LoVo (cell line): ENCODE data around the gene EVX2.

ENCODE experiments used
- DNase-seq: peaks from one replicate; pipeline ENCODE4 v3.0.0-alpha.2; 2016; ENCODE audit warnings: low spot score

The EVX2 gene

DNA sequence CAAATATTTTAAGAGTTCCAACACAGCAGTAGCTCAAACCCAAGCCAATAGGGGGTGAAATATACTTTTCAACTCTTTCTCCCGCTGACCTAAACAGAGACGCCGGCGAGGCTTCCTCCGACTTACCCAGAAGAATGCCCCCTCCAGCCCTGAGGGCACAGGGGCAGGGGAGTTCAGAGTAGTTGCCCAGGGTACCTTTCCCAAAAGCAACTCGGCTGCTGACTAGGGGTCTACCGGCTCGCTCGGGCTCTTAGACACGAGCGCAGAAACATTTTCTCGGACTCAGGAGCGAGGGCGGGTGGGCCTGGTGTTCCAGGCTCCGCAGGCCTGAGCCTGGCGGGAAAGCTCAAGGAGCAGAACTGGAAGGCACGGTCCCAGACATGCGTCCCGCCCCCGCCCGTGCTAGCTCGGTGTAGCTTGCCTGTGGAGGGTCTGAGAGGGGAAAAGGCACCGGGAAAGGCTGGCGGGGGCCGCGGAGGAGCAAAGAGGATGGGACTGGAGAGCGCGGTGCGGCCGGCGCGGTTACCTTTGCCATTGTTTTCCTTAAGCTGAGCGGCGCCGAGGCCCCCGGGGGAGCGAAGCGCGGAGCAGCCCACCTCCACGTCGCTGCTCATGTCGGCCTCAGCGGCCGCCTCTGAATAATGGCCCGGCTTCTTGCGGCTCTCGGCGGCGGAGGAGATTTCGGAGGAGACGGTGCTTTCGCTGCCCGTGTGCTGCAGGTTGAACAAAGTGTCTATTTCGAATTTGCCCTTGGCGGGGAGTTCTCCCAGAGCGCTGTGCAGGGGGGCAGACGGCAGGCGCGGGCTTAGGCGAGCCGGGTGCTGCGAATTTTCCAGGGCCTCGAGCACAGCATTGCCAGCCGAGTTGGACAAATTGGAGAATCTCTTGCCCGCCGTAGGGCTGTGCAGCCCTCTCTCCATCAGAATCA is 674 bp downstream of the EVX2 start:
- no peak for DNase-seq

DNA sequence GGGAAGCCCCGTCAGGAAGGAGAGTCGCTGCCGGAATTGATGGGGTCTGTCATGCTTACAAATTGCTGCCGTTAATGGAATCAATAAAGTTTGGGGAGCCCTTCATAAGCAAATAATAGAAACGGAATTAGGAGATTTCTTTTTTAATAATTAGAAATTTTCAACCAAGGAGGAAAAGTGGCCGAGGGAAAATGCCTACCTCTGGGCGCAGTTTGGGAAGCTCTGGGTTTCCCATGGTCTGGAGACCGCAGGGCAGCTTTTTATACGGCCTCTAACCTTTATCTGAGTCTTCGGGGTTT is 1.3 kb downstream of the EVX2 start:
- DNase-seq: no peak

GRCh38 chr2:176081837-176082524 is 1.8 kb downstream of the EVX2 start:
- DNase-seq: no peak

DNA sequence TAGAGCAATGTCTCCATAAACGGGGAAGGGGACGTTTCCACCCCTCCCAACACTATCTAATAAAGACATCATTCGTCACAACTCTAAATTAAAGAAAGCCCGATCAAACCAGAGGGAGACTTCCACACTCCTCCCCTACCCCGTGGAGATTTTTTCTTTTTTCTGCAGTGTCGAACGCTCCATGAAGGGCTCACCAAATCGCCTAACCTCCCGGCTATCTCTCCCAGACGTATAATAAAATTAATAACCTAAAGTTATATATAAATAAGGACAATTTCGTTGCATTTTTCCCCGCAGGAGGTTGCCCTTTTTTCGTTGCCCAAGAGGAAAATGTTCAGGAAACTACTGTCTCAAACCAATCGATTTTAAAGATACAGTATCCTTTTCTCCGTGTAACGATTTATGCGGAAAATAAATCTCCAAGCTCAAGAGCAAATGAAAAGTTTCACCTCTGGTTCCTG is 2.4 kb downstream of the EVX2 start:
- no peak for DNase-seq

DNA sequence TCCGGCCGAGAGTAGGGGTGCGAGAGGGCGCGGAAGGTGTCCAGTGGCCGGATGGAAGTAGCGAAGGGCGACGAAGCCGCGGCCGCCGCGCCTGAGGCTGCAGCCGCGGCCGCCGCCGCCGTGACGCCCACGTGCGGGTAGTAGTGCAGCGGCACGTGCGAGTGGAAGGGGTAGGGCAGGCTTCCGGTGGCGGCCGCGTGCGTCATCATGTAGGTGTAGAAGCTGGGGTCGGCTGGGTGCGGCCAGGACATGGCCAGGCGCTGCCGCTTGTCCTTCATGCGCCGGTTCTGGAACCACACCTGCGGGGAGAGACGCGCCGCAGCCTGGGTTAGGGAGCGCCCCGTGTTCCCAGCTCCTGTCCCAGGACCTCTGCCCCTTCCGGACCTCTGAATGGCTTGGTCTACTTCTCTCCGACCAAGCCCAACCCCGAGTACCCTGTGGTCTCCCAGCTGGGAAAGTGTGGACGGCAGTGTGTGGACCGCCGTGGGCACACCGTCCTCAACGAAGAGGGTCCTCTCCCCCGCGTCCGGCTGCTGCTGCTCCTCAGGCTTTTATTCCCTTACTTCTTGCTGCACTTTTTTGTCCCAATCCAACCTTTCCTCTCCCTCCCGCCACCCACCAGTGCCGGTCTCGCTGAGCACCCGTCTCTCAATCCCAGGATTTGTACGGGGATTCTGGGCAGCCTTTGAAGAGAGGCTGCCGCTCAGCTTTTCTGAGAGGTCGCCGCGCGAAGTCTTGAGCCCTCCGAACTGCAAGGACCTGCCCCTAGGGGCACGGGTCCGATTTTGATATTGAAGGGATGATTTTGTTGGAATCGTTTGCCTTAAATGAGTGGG is 3.0 kb downstream of the EVX2 start:
- no peak for DNase-seq

DNA sequence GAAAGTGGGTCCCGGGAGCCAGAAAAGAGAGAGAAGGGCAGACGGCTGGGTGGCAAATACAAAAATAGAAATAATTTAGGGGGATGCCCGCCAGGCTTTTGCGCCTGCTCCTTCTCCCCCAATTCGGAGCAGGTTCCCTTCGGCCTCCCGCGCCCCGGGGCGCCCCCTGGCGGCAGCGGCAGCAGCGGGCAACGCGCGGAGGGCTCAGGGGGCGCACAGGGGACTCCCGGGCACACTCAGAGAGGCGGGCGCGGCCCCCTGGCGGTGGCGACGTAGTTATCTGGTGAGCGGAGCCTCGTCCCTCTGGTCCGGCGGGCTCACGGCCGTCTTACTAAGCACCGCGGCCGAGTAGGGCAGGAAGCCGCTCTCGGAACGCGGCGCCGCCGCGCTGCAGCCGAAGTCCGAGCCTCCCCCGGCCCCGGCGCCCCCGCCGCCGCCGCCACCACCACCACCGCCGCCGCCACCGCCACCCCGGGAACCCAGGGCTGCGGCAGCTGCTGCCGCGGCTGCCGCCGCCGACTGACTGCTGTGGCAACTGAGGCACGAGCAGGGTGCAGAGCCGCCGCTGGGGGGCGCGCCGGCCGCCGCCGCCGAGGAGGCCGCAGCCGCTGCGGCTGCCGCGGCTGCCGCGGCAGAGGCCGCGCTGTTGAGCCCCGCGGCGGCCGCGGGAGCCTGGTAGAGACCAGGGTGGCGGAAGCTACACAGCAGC is 3.8 kb downstream of the EVX2 start:
- DNase-seq: peak; percentile 71

DNA sequence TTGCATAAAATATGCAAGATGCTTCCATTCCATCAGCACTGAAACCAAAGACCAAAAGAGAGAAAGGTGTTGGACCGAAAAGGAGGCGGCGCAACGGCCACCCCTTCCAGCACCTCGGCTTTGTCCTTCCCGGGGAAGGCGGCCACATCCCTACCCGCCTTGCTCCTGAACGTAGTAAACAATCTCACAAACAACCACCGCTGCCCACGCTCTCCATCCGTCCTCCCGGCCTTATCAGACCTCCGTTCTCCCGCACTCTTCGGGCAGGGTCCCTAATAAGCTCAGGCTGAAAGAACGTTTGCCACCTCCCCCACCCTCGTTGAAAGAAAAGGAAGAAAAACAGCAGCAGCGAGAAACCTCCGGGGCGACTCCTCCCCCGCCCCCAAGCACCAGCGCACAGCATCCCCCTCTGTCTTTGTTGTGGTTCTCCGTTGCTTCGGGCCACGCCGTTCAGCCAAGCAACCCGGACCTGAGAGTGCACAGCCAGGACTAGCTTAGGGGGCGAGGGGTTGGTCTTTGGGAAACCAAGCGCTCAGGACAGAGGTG is 4.4 kb downstream of the EVX2 start:
- DNase-seq: no peak

- no peak for DNase-seq
These were observed 5.0 kb downstream of the EVX2 start for GRCh38 chr2:176078541-176079284.

DNA sequence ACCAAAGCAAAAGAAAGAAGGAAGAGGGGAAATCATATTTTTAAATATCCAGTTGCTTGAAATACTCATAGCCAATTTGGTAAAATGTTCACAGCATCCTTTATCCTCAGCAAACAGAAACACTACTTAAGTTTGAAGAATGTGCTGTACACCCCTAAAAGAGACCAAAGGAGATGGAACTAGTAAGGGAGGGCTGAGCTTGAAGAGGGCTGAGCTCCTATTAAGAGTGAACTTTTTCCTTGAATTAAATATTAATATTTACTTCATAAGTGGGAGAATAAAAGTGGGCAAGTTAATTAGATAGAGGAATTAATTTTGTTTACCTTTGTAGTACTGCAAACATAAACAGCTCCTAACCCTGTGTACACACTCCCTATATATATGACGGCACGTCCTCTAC is 7.0 kb downstream of the EVX2 start:
- DNase-seq: no peak

DNA sequence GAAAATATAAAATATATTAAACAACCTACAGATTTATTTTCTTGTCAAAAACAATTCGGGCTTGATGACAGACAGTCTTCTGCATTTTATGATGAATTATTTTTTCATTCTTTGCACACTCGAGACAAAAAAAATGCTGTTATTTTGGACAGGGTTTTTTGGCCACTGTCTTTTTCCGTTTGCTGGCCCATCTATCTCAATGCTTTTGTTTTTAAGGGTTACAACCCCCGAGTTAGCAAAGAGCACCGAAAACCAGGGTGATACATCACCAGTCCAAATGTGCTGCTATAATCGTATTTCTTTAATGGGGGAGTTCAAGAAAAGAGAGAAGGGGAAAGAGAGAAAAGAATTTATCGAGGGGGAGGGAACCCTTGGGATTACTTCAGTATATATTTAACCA is 7.7 kb downstream of the EVX2 start:
- no peak for DNase-seq

- no peak for DNase-seq
These were observed 8.3 kb downstream of the EVX2 start for GRCh38 chr2:176075481-176075880.

DNA sequence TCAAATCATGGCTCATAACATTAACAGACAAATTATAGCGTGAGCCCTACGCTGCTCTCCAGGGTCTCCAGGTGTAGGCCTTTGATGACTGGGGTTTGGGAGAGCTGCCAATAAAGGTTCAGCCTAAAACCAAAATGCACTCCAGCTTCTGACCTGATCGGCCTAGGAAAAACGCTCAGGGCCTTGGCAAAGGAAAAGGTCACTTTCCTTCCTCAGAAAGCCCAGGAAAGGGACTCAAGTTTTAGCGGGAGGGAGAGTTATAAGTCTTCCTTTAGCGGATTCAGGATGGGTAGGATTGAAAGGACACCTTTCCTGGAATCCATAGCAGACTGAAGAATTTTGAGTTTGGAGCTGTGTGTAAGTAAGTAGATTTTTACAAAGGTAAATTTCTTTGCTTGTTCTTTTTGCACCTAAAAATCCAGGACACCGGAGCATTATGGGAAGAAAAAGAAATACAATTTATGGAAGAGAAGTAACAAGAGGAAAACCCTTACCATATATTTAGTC is 8.8 kb downstream of the EVX2 start:
- DNase-seq: no peak

GRCh38 chr2:176072951-176073904 is 10.5 kb downstream of the EVX2 start:
- DNase-seq: no peak

- DNase-seq: no peak
These were observed 11.5 kb downstream of the EVX2 start for GRCh38 chr2:176072292-176072669.

- DNase-seq: no peak
These were observed 12.2 kb downstream of the EVX2 start for GRCh38 chr2:176071330-176072291.

GRCh38 chr2:176068419-176068832 is 15.3 kb downstream of the EVX2 start:
- DNase-seq: no peak

GRCh38 chr2:176067589-176068418 is 16.0 kb downstream of the EVX2 start:
- DNase-seq: no peak
